HG03039 (cell line): ENCODE data around the gene XKR7.
"Not testable (repeated sequence)": the region's sequence is repeated elsewhere in the genome, so short reads cannot be mapped to it uniquely, and the experiment has no call there.

Experiments
- ATAC-seq: cut with Tn5 transposase; IDR thresholded peaks from one replicate; pipeline ENCODE4 v1.9.1; 2021; ENCODE audit warnings: mild to moderate bottlenecking, moderate library complexity; ENCODE audit not compliant: unreplicated experiment

XKR7 gene, protein sequence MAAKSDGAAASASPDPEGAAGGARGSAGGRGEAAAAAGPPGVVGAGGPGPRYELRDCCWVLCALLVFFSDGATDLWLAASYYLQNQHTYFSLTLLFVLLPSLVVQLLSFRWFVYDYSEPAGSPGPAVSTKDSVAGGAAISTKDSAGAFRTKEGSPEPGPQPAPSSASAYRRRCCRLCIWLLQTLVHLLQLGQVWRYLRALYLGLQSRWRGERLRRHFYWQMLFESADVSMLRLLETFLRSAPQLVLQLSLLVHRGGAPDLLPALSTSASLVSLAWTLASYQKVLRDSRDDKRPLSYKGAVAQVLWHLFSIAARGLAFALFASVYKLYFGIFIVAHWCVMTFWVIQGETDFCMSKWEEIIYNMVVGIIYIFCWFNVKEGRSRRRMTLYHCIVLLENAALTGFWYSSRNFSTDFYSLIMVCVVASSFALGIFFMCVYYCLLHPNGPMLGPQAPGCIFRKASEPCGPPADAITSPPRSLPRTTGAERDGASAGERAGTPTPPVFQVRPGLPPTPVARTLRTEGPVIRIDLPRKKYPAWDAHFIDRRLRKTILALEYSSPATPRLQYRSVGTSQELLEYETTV

DNA sequence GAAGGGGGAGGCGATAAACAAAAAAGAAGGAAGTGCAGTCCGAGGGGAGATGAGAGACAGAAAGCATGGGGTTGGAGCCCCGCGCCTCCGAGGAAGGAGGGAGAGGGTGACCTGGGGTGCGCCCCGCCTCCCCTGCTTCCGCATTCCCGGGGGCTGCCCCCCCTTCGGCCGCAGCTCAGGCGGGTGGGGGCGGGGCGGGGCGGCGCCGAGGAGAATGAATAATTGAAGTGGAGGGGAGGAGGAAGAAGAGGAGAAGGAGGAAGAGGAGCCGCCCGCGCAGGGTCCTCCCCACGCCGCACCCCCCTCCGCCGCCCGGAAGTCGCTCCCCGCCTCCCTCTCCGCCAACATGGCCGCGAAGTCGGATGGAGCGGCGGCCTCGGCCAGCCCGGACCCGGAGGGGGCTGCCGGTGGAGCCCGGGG lies at the start of gene XKR7:
Gene XKR7 (plus strand): TSS at position 322 of the 420 bp plus-strand sequence. CDS start 25 bp downstream, at position 347.
- ATAC-seq: no peak

DNA sequence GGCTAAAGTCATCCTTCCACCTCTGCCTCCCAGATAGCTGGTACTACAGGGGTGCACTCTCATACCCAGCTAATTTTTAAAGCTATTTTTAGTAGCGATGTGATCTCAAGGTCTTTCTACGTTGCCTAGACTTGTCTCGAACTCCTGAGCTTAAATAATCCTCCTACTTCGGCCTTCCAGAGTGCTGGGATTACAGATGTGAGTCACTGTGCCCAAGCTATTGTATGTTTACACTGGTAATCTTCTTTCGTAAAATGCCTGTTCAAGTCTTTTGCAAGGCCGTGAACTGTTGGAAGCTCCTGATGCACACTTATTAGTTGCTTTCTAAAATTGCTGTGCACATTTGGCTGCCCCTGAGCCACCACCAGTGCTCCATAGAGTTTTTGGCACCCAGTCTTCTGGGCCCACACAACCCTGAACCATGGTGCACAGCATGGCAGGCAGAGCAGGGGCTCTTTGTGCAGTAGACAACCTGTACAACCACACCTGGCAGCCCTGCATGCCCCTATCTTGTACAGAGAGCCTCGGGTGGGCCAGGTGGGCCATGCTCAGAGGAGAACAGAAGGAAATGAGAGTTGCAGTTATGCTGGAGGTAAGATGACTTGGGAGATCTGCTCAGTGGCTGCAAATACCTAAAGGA lies 49.4 kb upstream of the XKR7 start:
- no peak for ATAC-seq

DNA sequence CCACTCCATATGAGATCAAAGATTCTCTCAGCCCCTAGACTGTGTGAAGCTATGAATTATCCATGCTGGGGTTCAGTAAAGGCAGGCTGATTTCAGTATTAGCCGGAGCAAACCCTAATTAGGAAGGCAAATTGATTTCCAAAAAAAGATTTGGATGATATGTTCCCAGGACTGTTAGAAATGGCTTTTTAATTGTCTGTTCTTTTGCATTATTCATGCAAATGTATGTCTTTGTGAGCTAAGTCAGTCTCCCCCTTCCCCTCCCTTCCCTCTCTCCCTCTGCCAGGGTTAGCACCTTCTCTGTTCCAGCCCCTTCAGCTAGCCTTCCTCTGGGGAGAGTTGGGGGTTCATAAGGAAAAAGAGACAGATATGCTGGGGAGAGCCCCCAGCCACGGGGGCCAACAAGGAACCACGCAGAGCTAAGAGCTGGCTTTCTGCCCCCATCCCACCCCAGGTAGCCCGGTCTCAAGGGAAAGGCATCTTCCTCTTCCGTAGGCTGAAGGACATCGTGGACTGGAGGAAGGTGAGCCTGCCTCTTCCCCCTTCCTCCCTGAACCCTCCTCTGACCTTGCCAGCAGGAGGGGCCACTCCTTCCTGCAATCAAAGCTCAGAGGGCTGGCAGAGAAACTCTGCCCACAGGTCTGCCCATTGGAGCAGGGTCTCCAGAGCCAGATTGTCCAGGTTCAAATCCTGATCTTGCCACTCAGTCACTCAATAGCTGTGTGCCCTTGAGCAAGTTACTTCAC lies 48.4 kb upstream of the XKR7 start:
- ATAC-seq: no peak

DNA sequence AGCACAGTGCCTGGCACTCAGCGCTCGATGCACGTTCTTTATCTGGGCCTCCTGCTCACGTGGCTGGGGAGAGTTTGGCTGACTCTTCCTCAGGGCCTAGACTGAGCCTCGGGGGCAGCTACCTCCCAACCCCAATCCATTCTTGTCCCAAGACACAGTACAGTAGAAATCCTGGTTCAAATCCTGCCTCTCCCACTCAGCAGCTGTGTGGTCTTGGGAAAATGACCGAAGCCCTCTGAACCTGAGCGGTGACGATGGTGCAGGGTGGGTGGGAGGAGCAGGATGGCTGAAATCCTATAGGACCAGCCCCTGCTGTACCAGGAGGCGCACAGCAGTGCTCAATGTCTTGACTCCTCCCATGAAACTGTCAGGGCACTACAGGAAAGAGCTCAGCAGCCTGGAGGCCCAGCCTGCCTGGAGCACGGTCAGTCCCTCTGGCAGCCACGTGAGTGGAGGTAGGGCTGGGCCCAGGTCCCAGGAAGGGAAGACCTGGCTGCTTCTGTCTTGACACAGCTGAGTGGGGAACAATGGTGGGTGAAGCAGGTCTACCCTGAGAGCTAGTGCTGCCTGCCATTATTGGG lies 47.6 kb upstream of the XKR7 start:
- no peak for ATAC-seq

DNA sequence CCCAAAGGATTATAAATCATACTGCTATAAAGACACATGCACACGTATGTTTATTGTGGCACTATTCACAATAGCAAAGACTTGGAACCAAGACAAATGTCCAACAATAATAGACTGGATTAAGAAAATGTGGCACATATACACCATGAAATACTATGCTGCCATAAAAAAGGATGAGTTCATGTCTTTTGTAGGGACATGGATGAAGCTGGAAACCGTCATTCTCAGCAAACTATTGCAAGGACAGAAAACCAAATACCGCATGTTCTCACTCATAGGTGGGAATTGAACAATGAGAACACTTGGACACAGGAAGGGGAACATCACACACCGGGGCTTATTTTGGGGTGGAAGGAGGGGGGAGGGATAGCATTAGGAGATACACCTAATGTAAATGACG lies 46.5 kb upstream of the XKR7 start:
- ATAC-seq: not testable (repeated sequence)

DNA sequence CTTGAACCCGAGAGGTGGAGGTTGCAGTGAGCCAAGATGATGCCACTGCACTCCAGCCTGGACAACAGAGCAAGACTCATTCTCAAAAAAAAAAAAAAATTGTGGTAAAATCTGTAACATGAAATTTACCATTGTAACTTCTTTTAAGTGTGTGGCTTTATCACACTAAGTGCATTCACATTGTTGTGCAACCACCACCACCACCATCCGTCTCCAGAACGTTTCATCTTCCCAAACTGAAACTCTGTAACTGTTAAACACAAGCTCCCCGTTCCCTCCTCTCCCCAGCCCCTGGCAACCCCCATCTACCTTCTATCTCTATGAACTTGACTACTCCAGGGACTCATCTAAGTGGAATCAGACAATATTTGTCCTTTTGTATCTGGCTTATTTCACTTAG lies 45.8 kb upstream of the XKR7 start:
- no peak for ATAC-seq

DNA sequence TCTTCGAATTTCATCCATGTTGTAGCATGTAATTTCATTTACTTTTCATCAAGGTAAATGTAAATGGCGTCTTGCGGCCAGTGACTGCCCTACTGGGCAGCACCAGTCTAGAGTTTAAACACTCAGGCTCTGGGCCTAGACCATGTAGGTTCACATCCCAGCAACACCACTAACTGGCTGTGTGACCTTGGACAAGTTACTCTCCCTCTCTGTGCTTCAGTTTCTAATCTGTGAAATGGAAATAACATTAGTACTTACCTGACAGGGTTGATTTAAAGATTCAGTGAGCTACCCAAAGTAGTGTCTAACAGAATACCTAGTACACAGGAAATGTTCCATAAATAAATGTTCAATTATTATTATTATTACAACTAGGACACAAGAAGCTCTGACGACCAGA lies 45.4 kb upstream of the XKR7 start:
- no peak for ATAC-seq

DNA sequence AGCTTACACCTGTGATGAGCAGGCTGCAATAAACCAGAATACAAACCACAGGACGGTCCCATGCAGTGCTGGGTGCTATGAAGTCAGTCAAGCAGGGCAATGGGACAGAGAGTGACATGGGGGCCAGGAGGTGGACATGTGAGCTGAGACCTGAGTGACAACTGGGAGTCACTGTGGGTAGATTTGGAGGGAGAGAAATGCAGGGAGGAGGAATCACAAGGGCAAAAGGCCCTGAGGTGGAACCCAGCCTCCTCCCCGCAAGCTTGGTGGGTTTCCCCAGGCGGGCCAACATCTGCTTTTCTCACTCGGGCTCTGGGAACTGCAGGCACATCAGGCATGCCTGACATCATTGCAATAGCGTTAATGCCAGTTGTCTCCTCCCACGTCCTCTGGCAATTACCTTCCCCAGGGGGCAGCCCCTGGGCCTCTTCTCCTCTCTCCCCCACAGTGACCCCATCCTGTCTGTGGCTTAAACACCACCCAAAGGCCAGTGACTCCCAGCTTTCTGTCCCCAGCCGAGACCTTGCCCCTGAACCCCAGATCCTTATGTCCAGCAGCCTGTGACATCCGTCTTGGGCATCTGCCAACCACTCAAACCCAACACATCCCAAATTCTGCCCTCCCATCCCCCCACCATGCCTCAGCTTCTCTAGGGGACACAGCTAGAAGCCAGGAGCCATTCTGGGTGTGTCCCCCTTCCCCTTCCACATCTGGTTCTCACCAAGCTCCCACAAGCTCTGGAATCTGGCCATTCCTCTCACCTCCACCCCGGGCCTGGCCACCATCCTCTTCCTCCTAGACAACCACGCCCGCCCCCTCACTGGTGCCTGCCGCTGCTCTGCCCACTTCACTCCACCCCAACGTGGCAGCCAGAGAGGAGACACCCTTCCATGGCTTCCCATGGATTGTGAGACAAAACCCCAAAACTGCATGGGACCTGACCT lies 44.3 kb upstream of the XKR7 start:
- peak; percentile 75 for ATAC-seq

DNA sequence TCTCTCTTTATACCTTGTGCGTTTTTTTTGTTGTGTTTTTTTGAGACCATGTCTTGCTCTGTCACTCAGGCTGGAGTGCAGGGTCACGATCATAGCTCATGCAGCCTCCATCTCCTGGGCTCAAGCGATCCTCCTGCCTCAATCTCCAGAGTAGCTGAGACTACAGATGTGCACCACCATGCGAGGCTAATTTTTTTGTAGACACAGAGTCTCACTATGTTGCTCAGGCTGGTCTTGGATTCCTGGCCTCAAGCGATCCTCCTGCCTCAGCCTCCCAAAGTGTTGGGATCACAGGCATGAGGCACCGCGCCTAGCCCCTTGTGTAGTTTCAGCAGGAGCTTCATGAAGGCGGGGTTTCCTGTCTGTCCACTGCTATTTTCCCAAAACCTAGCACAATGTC lies 43.4 kb upstream of the XKR7 start:
- no peak for ATAC-seq

DNA sequence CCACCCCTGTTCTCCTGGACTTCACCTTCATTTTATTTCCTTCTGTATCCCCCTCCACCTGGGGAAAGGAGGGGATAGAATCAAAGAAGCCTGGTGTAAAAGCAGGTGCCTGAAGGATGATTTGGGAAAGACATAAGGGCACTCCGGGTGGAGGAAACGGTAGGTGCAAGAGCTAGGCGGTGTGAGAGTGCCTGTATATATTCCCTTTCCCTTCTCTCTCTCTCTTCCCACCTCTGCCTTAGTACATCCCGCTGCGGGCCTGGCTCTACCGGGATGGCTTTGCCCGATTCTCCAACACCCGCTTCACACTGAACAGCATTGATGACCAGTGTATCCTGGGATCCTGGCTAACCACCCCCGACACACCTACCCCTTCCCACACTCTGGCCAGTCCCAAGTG lies 42.3 kb upstream of the XKR7 start:
- no peak for ATAC-seq

DNA sequence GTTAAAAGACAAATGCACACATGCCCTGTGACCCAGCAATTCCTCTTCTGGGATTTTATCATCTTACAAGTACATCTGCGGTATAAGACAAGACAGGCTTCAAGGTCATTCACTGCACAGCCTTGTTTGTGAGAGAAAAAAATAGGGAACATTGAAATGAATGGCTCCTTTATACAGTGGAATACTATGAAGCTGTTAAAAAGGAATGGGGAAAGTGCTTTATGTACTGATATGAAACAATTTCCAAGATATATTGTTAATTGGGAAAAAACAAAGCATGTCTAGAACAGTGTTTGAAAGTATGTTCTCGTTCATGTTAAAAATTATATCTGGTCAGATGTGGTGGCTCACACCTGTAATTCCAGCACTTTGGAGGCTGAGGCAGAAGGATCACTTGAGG lies 41.5 kb upstream of the XKR7 start:
- no peak for ATAC-seq

DNA sequence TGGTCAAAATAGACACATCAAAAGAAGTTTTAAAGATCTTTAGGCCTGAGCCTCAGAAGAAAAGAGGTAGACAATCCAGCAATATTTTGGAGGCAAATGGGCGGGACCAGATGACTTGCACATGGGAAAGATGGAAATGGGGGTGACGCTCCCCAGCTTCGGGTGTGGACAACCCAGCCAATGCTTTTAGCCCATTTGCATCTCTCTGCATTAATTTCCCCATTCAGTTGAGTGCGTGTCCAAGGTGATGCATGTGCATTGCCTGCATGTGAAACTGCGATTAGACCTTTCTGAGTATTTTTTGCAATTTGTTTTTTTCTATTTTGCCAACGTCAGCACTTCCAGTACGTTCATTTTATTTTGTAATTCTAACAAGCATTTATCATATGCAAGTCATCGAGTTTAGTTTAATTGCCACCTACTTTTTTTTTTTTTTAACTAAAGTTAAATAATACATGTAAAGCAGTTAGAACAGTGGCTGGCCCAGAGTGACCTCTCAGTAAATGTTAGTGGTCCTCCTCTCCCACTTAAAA lies 40.3 kb upstream of the XKR7 start:
- ATAC-seq: no peak

DNA sequence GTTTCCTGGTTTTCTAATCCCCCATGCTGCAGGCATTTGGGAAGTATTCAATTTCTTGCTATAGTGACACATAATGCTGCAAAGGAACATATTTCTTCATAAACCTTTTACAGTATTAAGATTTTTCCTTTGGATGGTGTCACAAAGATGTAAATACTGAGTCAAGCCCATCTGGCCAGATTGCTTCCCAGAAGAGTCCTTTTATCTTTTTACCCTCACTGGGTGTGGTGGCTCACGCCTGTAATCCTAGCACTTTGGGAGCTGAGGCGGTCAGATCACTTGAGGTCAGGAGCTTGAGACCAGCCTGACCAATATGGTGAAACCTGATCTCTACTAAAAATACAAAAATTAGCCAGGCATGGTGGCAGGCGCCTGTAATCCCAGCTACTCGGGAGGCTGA lies 38.3 kb upstream of the XKR7 start:
- ATAC-seq: not testable (repeated sequence)

DNA sequence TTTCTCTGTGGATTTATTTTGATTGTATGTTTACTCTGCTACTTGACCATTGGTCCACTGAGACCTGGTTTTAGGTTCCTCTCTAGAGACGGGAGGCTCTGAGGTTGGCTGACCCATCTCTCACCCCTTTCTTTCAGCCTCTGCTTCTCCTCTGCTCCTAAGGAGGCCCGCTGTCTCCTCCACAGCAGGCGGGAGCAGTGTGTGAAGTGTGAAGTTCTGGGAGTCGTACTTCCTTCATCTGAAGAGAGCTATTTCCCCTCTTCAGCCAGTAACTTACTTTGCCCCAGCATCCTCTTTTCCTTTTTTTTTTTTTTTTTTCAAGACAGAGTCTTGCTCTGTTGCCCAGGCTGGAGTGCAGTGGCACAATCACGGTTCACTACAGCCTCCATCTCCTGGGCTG lies 37.2 kb upstream of the XKR7 start:
- ATAC-seq: no peak

DNA sequence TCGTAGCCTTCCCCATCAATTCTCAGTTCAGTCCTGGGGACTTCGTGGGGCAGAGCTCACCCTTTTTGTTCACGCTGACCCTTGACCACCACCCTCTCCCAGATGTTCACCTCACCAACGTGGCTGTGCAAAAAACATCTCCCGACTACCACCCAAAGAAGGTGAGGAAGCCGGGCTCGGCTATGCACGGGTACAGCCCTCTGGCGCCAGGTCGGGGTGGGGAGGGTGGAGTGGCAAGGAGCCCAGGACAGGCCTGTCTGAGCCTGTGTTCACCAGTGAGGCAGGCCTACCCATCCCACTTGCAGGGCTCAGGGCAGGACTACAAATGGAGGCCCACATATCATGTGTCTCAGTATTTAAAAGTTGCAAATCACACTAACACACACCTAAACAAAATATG lies 34.3 kb upstream of the XKR7 start:
- no peak for ATAC-seq

DNA sequence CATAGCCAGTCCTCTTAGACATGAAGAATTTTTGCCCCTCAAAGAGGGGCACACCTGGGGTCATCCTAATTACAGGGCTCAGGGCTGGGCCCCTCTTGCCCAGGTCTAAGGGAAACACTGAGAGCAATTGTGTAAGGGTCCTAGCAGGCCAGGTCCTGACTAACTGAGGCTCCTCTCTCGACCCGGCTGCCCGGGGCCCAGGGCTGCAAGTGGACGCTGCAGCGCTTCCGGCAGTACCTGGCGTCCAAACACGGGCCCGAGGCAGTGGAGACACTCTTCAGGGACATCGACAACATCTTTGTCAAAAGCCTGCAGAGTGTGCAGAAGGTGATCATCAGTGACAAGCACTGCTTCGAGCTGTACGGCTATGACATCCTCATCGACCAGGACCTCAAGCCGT lies 33.5 kb upstream of the XKR7 start:
- ATAC-seq: no peak

DNA sequence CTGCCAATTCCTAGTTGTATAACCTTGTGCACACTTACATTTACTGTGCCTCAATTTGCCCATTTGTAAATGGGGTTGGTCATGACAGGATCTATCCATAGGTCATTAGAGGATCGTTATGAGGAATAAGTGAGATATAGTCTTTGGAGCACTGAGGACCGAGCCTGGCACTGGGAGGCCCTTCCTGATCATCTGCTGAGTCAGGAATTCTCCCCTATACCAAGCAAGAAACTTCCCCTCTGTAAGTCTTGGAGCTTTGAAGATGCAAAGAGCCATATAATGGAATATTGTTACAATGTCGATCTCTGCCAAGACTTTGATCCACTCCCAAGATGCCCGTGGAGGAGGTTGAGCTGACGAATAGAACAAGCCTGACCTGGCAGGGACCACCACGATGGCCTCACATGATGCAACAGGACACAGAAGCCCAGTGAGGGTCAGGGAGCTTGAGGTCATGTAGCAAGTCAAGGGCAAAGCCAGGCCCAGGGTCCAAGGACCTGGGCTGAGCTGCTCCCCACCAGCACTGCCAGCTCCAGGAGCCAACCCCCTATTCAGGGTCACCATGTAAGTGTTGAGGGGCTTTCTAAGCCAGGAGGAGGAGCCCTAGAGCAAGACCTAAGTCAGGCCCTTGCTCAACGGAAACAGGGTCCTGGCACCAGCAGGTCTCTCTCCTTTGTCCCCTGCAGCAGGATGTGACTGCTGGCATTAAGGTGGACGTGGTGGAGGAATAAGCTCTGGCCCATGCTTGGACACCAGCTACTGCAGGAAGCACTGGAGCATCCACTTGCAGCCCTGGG lies 32.8 kb upstream of the XKR7 start:
- no peak for ATAC-seq

DNA sequence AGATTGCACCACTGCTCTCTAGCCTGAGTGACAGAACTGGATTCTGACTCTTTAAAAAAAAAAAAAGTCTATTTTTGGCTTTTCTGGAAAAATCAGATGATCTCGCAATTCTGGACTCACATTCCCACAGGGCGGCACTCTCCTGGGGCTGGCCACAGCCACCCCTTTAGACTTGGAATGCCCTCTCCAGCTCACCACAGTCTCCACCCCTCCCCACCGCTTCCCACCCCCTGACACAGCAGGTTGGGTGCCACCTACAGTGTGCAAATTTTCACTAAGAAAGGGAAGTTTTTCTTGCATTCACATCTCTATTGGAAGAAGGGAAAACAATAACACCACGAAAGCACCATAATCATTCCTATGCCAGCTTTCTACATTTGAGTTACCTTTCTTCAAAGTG lies 31.5 kb upstream of the XKR7 start:
- ATAC-seq: no peak

DNA sequence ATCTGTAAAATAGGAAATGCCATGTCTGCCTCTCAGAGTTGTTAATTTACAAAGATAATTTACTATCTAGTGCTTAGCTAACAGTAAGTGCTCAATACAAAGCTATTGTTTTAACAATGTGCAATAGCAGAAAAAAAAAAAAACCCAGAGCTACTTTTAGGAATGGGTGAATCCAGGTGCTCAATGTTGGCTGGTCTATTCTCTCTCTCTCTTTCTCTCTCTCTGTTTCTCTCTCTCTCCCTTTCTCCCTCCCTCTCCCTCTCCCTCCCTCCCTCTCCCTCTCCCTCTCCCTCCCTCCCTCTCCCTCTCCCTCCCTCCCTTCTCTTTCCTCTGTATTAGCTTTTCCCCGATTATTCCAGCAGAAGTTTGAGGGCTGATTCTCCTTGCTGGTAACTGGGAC lies 30.1 kb upstream of the XKR7 start:
- ATAC-seq: no peak
